Measurements from ENCODE around the gene FRMD1. TPM values are rescaled to one million over a fixed set of nuclear protein-coding genes. Genes with fewer than 3 reads are reported as not detected.

Gene FRMD1
- total RNA-seq, 6 experiments from 2014 or later: 0.07 to 0.23 (median 0.12) TPM; not detected in 1

DNA sequence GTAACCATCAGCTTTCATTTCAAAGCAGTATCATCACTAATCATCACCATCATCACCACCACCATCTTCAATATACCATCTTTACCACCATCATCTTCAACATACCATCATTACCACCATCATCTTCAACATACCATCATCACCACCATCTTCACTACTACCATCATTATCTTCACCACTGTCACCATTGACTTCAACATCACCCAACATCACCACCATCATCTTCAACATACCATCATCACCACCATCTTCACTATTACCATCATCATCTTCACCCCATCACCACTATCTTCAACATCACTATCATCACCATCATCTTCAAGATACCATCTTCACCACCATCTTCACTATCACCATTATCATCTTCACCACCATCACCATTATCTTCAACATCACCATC, 40.5 kb upstream of the FRMD1 start:
- DNase-seq (no peak), ATAC-seq (no peak)
- no peaks in the 10 kb centered on the region for H3K36me3 ChIP-seq
- no peaks in the 10 kb centered on the region for H3K4me1 ChIP-seq
- H3K27me3 ChIP-seq: no peaks in the 10 kb centered on the region
- H3K4me3 ChIP-seq: no peak overlapping the region
- no peak overlapping the region for H3K27ac ChIP-seq
- TF ChIP-seq, protein P1, sequence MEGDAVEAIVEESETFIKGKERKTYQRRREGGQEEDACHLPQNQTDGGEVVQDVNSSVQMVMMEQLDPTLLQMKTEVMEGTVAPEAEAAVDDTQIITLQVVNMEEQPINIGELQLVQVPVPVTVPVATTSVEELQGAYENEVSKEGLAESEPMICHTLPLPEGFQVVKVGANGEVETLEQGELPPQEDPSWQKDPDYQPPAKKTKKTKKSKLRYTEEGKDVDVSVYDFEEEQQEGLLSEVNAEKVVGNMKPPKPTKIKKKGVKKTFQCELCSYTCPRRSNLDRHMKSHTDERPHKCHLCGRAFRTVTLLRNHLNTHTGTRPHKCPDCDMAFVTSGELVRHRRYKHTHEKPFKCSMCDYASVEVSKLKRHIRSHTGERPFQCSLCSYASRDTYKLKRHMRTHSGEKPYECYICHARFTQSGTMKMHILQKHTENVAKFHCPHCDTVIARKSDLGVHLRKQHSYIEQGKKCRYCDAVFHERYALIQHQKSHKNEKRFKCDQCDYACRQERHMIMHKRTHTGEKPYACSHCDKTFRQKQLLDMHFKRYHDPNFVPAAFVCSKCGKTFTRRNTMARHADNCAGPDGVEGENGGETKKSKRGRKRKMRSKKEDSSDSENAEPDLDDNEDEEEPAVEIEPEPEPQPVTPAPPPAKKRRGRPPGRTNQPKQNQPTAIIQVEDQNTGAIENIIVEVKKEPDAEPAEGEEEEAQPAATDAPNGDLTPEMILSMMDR (IDR thresholded peaks at IDR 0.05): no peak
- TF ChIP-seq POLR2A (IDR thresholded peaks at IDR 0.05): no peak
- H3K9me3 ChIP-seq: no peaks in the 10 kb centered on the region
- intact Hi-C loops (cut with DNase I): no loop called here

DNA sequence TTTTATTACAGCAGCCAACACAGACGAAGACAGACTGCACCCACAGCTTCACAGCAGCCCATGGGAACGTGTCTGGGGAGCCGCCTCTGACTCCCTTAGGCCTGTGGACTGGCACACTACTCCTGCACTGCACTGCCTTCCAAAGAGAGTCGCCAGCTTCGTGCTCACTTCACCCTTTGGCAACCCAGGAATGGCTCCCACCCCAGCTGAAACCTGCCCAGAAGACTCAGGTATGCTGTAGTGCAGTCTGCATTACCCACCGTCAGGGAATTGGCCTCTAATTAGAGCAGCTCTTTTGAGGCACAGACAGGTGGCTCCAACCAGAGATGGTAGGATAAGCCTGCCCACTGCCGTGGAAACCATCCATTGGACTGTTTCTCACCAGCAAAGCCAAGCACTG, 39.9 kb upstream of the FRMD1 start:
- ATAC-seq (no peak), DNase-seq (peak in 1 of 3 donors; percentile 16)
- WGBS (ENCODE audit: insufficient coverage, low coverage, low lambda C conversion rate, missing lambda C conversion rate): no CpG with 5 or more reads among the region's 7 CpGs
- Histone ChIP-seq H3K4me3 (no peak overlapping the region), H3K27ac (no peak overlapping the region), H3K36me3 (no peaks in the 10 kb centered on the region), H3K4me1 (no peaks in the 10 kb centered on the region), H3K27me3 (no peaks in the 10 kb centered on the region), H3K9me3 (no peaks in the 10 kb centered on the region)
- intact Hi-C loops (cut with DNase I): no loop called here
- TF ChIP-seq, protein P1 (IDR thresholded peaks at IDR 0.05): no peak
- no peak for TF ChIP-seq POLR2A (IDR thresholded peaks at IDR 0.05)

DNA sequence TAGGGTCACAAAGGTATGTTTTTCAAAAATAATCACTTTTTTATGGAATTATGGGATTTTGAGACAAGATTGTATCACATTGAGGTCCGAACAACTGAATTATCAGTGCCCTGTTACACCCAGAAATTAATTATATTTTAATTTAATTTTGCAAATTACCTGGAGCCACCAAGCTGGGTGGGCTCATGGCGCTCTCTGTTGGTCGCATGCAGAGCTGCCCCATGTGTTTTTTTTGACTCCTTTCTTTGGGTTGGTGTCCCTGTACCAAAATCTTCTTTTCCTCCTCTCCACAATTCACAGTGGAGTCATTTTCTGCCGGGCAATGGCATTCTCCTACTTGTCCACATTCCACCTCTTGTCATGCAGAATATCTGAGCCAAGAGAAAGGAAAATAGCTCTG, 38.9 kb upstream of the FRMD1 start:
- Histone ChIP-seq H3K36me3 (no peaks in the 10 kb centered on the region), H3K27me3 (no peaks in the 10 kb centered on the region), H3K27ac (no peak overlapping the region), H3K4me1 (no peaks in the 10 kb centered on the region), H3K4me3 (no peak overlapping the region), H3K9me3 (no peaks in the 10 kb centered on the region)
- WGBS (ENCODE audit: insufficient coverage, low coverage, low lambda C conversion rate, missing lambda C conversion rate): 61% methylated on average over 4 of the region's 4 CpGs
- no peak for ATAC-seq
- TF ChIP-seq POLR2A (IDR thresholded peaks at IDR 0.05): no peak
- TF ChIP-seq, protein P1 (IDR thresholded peaks at IDR 0.05): peak in 3 of 4 donors; percentile 15 to 36 (median 24)
- intact Hi-C loops (cut with DNase I): no loop called here
- DNase-seq: peak in 1 of 3 donors; percentile 6

DNA sequence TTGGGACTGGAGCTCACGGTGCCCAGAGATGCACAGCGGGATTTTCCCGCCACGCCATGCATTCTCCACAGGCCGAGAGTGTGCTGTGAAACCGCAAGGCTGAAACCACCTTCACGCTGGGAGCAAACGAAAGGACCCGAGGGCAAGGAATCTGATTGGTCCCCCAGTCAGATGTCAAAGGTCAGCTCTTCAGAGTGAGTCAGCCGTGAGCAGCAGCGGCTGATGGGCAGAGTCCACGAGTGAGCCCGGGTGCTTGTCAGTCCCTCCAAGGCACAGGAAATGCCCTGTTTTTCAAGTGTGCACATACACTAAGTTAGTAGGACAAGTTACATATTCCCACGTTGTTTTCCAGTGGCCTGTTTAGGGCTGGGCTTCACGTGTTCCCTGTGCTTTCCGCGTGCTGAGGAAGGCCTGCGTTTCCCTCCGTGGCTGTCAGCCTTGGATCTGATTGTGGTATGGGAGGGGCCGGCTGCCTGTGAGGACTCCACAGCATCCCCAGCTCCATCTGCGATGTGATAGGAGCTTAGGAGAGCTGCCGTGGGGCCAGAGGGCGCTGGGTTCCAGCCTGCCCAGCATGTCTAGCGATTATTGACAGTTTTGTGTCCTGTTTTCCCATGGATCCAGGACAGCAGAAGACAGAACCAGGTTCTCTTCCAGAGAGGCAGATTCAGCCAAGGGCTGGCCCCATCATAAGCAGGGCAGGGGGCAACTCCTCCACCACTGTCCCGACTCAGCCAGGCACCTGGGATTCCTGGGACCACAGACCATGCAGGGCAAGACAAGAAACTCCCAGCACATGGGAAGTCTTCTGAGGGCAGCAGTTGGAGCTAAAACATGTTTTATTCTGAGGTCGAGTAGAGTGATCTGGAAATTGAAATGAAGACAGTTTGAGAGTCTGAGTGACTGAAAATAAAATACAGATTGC, 38.2 kb upstream of the FRMD1 start:
- intact Hi-C loops (cut with DNase I): no loop called here
- DNase-seq (peak in 2 of 3 donors; percentile 55 to 64), ATAC-seq (peak; percentile 78 to 98 (median 93))
- 60% methylated on average over 8 of the region's 26 CpGs for WGBS (ENCODE audit: insufficient coverage, low coverage, low lambda C conversion rate, missing lambda C conversion rate)
- TF ChIP-seq POLR2A (IDR thresholded peaks at IDR 0.05): no peak
- H3K36me3 ChIP-seq: no peaks in the 10 kb centered on the region
- H3K27ac ChIP-seq: no peak overlapping the region
- H3K27me3 ChIP-seq: no peaks in the 10 kb centered on the region
- H3K4me3 ChIP-seq: no peak overlapping the region
- H3K9me3 ChIP-seq: no peaks in the 10 kb centered on the region
- no peaks in the 10 kb centered on the region for H3K4me1 ChIP-seq

DNA sequence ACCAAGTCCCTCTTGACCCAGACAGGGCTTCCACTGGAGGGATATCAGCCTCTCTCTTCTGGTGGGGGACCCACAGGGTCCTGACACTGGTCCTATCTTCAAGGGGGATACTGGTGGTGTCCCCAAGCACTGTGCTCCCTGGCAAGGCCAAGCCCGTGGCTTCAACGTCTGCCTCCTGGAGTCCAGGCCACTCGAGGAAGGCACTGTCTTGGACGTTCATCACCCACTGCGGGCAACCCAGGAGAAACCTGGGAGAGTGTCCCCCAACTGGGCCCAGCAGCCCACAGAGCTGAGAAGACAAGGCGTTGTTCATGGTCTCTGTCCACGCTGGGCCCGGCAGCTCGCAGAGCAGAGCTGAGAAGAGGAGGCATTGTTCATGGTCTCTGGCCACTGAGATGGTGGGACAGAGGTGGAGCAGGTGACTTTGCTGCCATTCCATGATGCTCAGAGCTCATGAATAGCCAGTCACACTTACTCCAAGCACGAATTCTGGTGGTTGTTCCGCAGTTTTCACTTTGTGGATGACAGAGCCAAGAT, 37.5 kb upstream of the FRMD1 start:
- no peak for ATAC-seq
- H3K27me3 ChIP-seq: no peaks in the 10 kb centered on the region
- H3K36me3 ChIP-seq: no peaks in the 10 kb centered on the region
- peak in 1 of 3 donors; percentile 39 for DNase-seq
- intact Hi-C loops (cut with DNase I): no loop called here
- WGBS (ENCODE audit: insufficient coverage, low coverage, low lambda C conversion rate, missing lambda C conversion rate): no CpG with 5 or more reads among the region's 11 CpGs
- no peak overlapping the region for H3K4me3 ChIP-seq
- no peaks in the 10 kb centered on the region for H3K4me1 ChIP-seq
- no peaks in the 10 kb centered on the region for H3K9me3 ChIP-seq
- no peak overlapping the region for H3K27ac ChIP-seq
- TF ChIP-seq POLR2A (IDR thresholded peaks at IDR 0.05): no peak
- TF ChIP-seq, protein P1 (IDR thresholded peaks at IDR 0.05): no peak

Measured in right lobe of liver (tissue), 6 donors.